ENCODE results near the gene PTPRM. TPM values are rescaled to one million over a fixed set of nuclear protein-coding genes. Genes with fewer than 3 reads are reported as not detected.
A peak's percentile ranks its signal among the peaks of the same experiment; 100 is the strongest.

The PTPRM gene
- polyA plus RNA-seq, 1 donor (not counting 4 experiments of a cell fraction or from before 2014, with no cell fraction given): 54.5 TPM

DNA sequence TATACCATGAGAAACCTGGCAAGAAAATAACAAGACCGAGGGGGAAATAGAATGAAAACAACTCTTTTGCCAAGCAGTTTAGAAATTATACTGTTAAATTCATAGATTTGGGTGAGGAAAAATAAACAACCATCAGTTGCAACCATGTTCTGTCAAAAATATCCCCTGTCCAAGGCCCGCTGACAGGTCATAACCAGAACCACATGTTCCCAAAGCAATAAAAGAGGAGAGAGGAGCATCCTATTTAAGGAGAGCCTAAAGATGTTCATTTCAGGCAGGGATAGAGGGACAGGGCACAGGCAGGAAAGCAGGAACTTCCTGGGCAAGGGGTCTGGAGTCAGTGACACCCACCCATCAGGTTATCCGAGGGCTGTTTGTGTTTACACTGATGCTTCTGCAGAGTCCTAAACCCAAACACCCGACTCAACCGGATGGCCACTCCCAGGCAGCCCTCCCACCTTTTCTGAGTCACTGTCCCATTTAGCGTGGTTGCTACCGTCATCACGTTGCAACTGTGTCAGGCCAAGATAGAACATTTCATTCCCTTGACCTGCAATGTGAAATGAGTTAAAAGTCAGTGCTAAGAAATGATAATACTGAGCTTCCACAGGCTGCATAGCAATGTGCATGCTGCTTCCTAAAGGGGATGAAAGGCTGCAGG, 573.9 kb downstream of the PTPRM start:
- H3K9me1 ChIP-seq (ENCODE audit: control insufficient read depth, extremely low read depth, insufficient read depth, low read length): no peaks in the 10 kb centered on the region
- no peaks in the 10 kb centered on the region for H3K36me3 ChIP-seq (ENCODE audit: control insufficient read depth in 2 of 2, extremely low read depth in 1 of 2, insufficient read depth in 2 of 2, low read length in 2 of 2)
- H4K20me1 ChIP-seq (ENCODE audit: control insufficient read depth, extremely low read depth, insufficient read depth, low read length): no peaks in the 10 kb centered on the region
- no peak overlapping the region for H3K9ac ChIP-seq (ENCODE audit: control insufficient read depth, extremely low read depth, insufficient read depth, low read length)
- DNase-seq (ENCODE audit: low read depth, low spot score) (no peak), FAIRE-seq (peak; percentile 57)
- H2AFZ ChIP-seq (ENCODE audit: control insufficient read depth, low read length): no peak overlapping the region
- dilution Hi-C loops (cut with MboI; ENCODE audit: extremely low pct_ligation_motif_present, low sequenced_read_pairs): no loop called here
- no peaks in the 10 kb centered on the region for H3K9me3 ChIP-seq (ENCODE audit: control insufficient read depth, low read depth, low read length)
- no peak overlapping the region for H3K4me3 ChIP-seq (ENCODE audit: control insufficient read depth in 2 of 3, extremely low read depth in 1 of 3, insufficient read depth in 2 of 3, low read depth in 1 of 3, low read length in 3 of 3)
- no peaks in the 10 kb centered on the region for H3K4me1 ChIP-seq (ENCODE audit: control insufficient read depth, extremely low read depth, insufficient read depth, low read length)
- TF ChIP-seq, protein P1, sequence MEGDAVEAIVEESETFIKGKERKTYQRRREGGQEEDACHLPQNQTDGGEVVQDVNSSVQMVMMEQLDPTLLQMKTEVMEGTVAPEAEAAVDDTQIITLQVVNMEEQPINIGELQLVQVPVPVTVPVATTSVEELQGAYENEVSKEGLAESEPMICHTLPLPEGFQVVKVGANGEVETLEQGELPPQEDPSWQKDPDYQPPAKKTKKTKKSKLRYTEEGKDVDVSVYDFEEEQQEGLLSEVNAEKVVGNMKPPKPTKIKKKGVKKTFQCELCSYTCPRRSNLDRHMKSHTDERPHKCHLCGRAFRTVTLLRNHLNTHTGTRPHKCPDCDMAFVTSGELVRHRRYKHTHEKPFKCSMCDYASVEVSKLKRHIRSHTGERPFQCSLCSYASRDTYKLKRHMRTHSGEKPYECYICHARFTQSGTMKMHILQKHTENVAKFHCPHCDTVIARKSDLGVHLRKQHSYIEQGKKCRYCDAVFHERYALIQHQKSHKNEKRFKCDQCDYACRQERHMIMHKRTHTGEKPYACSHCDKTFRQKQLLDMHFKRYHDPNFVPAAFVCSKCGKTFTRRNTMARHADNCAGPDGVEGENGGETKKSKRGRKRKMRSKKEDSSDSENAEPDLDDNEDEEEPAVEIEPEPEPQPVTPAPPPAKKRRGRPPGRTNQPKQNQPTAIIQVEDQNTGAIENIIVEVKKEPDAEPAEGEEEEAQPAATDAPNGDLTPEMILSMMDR (optimal IDR thresholded peaks at IDR 0.05 in 1 of 3, IDR thresholded peaks at IDR 0.05 in 1 of 3, conservative IDR thresholded peaks at IDR 0.05 in 1 of 3; ENCODE audit: extremely low read depth in 1 of 3, insufficient read depth in 2 of 3, low read length in 3 of 3): no peak
- no peak for TF ChIP-seq EZH2 (IDR thresholded peaks at IDR 0.05; ENCODE audit: low read length)
- peak overlapping the region; percentile 16 for H3K4me2 ChIP-seq (ENCODE audit: control insufficient read depth, extremely low read depth, insufficient read depth, low read depth, low read length)
- H3K27ac ChIP-seq (ENCODE audit: control insufficient read depth, insufficient read depth, low read length): no peak overlapping the region
- H3K79me2 ChIP-seq (ENCODE audit: control insufficient read depth, insufficient read depth, low read length): no peaks in the 10 kb centered on the region
- H3K27me3 ChIP-seq (ENCODE audit: control insufficient read depth, extremely low read depth, insufficient read depth, low read length): no peaks in the 10 kb centered on the region

DNA sequence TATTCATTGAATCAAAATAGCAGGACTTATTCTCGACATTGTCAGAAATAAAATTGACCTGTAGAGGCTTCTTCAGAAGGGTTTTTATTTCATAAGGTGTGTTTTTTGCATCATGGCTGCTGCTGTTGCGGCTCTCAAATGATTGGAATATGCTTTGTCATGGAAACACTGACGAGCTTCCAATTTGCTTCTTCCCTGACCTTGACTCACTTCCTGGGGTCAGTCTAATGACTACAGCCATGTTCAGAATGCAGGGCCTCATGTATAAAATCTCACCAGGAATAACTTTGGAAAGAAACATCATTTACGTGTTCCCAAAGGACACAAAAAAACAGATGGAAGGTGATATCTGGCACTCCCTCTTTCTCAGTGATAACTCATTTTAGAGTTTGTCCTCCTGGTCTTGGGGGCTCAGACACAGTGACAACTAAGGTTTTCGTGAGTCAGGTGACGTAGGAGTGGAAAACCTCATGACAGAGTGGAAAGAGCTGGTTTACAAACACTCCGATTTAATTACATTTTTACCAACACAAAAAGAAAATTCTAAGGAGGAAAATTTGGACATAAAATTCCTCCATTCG, 575.1 kb downstream of the PTPRM start:
- Histone ChIP-seq H3K36me3 (ENCODE audit: control insufficient read depth in 2 of 2, extremely low read depth in 1 of 2, insufficient read depth in 2 of 2, low read length in 2 of 2) (no peaks in the 10 kb centered on the region), H3K4me3 (ENCODE audit: control insufficient read depth in 2 of 3, extremely low read depth in 1 of 3, insufficient read depth in 2 of 3, low read depth in 1 of 3, low read length in 3 of 3) (no peak overlapping the region), H3K79me2 (ENCODE audit: control insufficient read depth, insufficient read depth, low read length) (no peaks in the 10 kb centered on the region), H4K20me1 (ENCODE audit: control insufficient read depth, extremely low read depth, insufficient read depth, low read length) (no peaks in the 10 kb centered on the region), H3K9me1 (ENCODE audit: control insufficient read depth, extremely low read depth, insufficient read depth, low read length) (no peaks in the 10 kb centered on the region), H3K4me1 (ENCODE audit: control insufficient read depth, extremely low read depth, insufficient read depth, low read length) (no peaks in the 10 kb centered on the region), H3K27me3 (ENCODE audit: control insufficient read depth, extremely low read depth, insufficient read depth, low read length) (no peaks in the 10 kb centered on the region), H3K4me2 (ENCODE audit: control insufficient read depth, extremely low read depth, insufficient read depth, low read depth, low read length) (no peak overlapping the region), H3K27ac (ENCODE audit: control insufficient read depth, insufficient read depth, low read length) (no peak overlapping the region), H3K9me3 (ENCODE audit: control insufficient read depth, low read depth, low read length) (no peaks in the 10 kb centered on the region), H3K9ac (ENCODE audit: control insufficient read depth, extremely low read depth, insufficient read depth, low read length) (no peak overlapping the region), H2AFZ (ENCODE audit: control insufficient read depth, low read length) (no peak overlapping the region)
- no peak for FAIRE-seq
- no peak for DNase-seq (ENCODE audit: low read depth, low spot score)
- TF ChIP-seq, protein P1 (optimal IDR thresholded peaks at IDR 0.05 in 1 of 3, IDR thresholded peaks at IDR 0.05 in 1 of 3, conservative IDR thresholded peaks at IDR 0.05 in 1 of 3; ENCODE audit: extremely low read depth in 1 of 3, insufficient read depth in 2 of 3, low read length in 3 of 3): no peak
- no peak for TF ChIP-seq EZH2 (IDR thresholded peaks at IDR 0.05; ENCODE audit: low read length)
- dilution Hi-C loops (cut with MboI; ENCODE audit: extremely low pct_ligation_motif_present, low sequenced_read_pairs): no loop called here
